GM19239 (cell line): Measurements from ENCODE around the gene EXPH5.
"Not testable (repeated sequence)": the region's sequence is repeated elsewhere in the genome, so short reads cannot be mapped to it uniquely, and the experiment has no call there.

Experiments used
- DNase-seq: peaks from one replicate; pipeline ENCODE4 v3.0.0; 2011; ENCODE audit warnings: low spot score; ENCODE audit not compliant: insufficient read length
- FAIRE-seq: peaks from 2 replicates; lab custom pipeline; 2011; peaks lifted over from hg19 to GRCh38; lab: Jason Lieb, UNC

The EXPH5 gene

GRCh38 chr11:108602818-108603217, 9.2 kb upstream of the EXPH5 start:
- FAIRE-seq, DNase-seq: not testable (repeated sequence)

DNA sequence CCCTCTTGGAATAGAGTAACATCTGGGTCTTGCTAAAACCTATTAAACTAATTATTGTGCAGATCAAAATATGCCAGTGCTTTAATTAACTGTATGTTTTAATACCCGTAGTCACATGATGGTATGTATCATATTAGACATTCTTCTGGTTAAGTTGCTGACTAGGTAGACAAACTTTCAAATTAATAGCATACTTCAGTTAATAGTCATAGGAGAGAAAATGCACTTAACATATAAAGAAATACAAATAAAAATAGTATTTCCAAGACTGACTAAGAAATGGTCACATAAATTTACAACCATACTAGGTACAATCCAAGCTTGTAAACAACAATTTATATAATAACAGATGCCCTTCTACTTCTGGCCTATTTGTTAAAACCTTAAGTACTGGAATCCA, 7.6 kb upstream of the EXPH5 start:
- FAIRE-seq (no peak), DNase-seq (no peak)

DNA sequence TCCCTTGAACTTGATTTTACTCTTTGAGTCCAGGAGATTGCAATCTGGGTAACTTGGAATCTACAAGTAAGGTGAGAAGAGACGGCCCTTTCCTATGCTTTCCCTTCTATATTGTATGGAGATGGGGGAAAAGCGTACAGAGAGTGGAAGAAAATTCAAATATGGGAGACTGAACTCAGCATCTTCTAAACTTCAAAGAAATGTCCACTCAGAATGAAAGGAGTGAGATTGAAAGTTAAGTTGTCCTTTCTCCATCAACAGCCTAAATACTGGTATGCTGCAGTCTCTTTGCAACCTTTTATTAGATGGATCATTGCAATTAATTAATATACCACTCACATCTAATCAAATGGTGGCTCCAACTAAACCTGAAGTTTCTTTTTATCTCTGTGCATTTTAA, 6.4 kb upstream of the EXPH5 start:
- no peak for FAIRE-seq
- no peak for DNase-seq

- FAIRE-seq: no peak
- no peak for DNase-seq
Measured at GRCh38 chr11:108597736-108598355, 4.3 kb upstream of the EXPH5 start.

DNA sequence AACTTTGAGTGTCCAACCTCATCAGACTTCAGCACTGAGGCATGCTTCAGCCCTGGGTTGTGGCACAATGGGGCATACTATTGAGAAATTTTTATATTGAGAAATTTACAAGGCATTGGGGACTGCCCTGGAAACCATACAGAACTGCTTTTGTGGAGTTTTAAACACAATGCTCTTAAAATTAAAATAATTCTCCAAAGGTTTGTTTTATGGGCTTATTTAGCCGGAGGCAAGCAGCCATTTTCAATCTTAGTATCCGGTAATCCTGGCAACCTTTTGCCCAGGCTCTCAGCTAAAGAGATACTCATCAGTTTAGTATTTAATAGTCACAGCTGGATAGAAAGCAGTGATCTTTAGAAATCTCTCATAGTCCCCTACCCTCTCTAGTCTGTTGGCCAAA, 3.1 kb upstream of the EXPH5 start:
- FAIRE-seq (no peak), DNase-seq (no peak)

GRCh38 chr11:108593923-108594434, 411 bp upstream of the EXPH5 start:
- no peak for FAIRE-seq
- DNase-seq: no peak

DNA sequence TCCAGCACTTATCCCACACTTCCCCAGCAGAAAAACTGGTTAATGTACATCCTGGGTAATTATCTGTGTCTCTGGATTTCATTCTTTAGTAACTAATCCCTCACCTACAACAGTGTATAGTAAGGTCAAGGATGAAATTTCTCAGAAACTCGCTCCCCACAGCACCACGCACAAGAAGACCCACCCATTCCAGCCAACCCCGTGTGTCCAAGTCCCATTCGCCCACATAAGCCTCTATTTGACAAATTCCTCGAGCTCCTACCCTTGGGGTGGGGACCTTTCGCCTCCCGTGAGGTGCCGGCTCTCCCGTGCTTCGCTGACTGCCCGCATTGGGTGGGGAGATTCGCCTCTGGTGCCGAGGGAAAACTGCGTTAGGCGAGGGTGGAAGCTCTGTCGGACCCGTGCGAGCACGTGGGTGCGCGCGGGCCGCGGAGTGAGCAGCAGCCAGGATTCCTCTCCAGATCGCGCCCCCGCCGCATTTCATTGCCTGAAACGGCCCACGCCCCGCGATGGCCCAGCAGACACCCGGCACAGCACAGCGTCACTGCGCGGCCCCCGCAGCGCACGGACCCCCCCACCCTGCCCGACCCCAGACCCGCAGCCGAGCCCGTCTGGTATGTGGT, 866 bp downstream of the EXPH5 start:
- FAIRE-seq (no peak), DNase-seq (peak; percentile 19)

GRCh38 chr11:108591893-108592292, 1.7 kb downstream of the EXPH5 start:
- FAIRE-seq (no peak), DNase-seq (no peak)

DNA sequence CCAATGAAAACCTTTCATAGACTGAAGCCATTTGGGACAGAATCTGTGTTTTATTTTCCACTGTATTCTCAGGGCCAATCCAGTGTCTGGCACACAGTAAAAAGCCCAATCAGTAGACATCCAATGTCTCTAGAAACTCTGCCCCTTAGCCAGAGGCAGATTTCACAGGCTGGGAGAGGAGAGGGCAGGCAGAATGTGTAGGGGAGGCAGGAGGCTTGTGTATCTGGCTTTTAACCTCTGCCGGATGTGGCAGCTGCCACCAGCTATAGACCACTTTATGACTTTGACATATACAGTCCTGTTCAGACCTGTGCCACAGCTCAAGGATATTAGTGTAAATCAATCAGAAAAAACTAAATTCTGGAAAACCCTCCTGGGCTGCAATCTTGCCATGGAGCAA, 4.4 kb downstream of the EXPH5 start:
- DNase-seq (no peak), FAIRE-seq (peak; percentile 23)

DNA sequence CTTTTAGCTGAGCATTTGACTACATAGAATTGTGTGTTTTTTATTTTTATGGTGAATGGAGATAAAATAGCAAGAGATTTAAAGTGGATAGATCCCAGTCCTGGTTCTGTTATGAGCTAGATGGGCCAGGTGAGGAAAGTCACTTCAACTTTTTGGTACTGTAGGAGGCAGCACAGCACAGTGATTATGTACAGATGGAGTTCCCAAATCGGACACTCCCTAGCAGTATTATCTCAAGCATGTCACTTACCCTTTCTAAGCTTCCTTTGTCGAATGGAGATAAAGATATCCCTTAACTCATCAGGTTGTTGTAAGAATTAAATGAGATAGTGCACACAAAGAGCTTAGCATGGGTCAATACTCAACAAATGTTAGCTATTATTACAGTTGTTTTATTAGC, 5.3 kb downstream of the EXPH5 start:
- DNase-seq: no peak
- no peak for FAIRE-seq

GRCh38 chr11:108587109-108587508, 6.5 kb downstream of the EXPH5 start:
- FAIRE-seq (no peak), DNase-seq (no peak)

DNA sequence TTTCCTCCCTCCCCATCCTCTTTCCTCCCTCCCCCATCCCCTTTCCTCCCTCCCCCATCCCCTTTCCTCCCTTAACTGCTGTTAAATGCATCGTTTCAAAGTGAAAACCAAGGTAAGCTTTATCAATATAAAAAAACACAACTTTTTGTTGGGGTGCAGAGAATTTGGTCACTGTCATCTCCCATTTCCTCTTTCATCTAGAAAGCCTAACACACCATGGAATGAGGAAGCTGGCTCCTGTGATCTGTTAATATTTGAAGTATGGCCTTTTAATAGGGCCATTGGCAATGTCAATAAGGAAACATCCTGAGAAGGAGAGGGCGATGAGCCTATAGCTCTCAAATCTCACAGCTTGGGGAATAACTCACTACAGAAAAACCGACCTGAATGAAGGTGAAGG, 7.0 kb downstream of the EXPH5 start:
- no peak for FAIRE-seq
- DNase-seq: no peak

GRCh38 chr11:108586185-108586584, 7.4 kb downstream of the EXPH5 start:
- DNase-seq, FAIRE-seq: not testable (repeated sequence)

DNA sequence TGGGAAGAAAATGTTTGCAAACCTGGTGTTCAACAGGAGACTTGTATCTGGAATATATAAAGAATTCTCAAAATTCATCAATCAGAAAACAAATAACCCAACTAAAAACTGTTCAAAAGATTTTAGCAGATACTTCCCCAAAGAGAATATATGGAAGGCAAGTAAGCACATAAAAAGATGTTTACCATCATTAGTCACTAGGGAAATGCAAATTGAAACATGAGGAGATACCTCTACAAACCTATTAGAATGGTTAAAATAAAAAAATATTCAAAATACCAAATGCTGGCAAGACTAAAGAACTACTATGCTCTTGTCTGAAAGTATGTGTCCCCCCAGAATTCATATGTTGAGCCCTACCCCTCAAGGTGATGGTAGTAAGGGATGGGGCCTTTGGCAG, 8.6 kb downstream of the EXPH5 start:
- DNase-seq (no peak), FAIRE-seq (no peak)

DNA sequence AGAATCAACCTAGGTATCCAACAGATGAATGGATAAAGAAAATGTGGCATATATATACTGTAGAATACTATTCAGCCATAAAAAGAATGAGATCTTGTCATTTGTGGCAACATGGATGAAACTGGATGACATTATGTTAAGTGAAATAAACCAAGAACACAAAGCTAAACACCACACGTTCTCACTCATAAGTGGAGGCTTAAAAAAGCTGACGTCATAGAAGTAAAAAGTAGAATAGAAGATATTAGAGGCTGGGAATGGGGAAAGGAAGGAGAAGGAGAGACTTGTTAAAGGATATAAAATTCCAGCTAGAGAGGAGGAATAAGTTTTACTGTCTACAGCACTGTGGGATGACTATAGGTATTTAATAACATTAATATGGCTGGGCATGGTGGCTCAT, 12.9 kb downstream of the EXPH5 start:
- FAIRE-seq: no peak

DNA sequence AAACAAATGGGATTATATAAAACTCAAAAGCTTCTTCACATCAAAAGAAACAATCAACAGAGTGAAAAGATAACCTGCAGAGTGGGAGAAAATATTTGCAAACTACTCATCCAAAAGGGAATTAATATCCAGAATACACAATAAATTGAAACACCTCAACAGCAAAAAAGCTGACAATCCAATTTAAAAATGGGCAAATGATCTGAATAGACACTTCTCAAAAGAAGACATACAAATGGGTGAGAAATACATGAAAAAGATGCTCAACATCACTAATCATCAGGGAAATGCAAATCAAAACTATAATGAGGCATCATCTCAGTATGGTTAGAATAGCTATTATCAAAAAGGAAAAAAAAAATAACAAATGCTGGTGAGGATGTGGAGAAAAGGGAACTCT, 13.5 kb downstream of the EXPH5 start:
- DNase-seq (no peak), FAIRE-seq (no peak)

More for the DNA sequence above, 12.9 kb downstream of the EXPH5 start:
- DNase-seq: no peak

DNA sequence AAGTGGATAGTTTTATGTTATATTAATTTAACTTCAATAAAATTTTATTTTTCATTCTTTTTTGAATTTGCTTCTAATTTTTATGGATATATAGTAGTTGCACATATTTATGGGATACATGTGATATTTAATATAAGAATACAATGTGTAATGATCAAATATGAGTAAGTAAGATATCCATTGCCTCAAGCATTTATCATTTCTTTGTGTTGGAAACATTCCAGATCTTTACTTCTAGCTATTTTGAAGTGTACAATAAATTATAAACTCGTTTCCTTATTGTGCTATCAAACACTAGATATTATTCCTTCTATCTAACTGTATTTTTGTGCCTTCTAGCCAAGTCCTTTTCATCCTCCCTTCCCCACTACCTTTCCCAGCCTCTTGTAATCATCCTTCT, 17.0 kb downstream of the EXPH5 start:
- DNase-seq: no peak
- FAIRE-seq: no peak

DNA sequence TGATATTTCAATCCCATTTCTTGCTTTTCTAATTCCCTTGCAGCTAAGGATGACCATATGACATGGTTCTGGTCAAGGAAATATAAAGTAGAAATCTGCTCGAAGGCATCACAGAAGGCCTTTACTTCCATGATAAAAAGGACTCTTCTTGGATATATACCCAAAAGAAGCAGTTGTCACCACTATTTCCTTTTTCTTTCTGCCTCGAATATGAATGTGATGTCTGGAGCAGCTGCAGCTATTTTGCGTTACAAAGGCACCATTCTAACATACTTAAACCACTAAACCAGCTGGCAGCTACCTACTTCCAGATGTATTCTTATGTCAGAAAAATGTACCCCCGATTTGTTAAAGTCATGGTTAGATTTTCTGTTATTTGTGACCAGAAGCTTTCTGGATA, 18.9 kb downstream of the EXPH5 start:
- no peak for DNase-seq
- FAIRE-seq: no peak

DNA sequence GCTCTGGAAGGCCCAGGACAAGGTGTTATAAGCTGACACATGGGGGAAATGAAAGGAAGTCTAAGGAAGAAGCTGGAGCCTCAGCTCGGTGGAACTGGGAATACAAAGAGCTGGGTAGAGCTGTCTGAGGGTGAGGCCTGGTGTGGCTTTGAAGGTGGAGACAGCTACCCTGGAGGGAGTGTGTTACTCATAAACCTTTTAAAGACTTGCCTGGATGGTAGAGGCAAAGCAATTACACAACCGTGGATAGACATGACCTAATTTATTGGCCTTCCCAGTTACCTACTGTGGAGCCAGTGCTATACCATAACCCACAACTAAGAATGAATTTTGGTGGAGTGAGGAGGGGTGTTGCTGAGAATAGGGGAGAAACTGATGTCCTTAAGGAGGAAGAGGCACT, 22.6 kb downstream of the EXPH5 start:
- no peak for FAIRE-seq

GRCh38 chr11:108569896-108570295, 23.7 kb downstream of the EXPH5 start:
- DNase-seq: no peak
- no peak for FAIRE-seq

More for the DNA sequence above, 22.6 kb downstream of the EXPH5 start:
- DNase-seq: no peak

DNA sequence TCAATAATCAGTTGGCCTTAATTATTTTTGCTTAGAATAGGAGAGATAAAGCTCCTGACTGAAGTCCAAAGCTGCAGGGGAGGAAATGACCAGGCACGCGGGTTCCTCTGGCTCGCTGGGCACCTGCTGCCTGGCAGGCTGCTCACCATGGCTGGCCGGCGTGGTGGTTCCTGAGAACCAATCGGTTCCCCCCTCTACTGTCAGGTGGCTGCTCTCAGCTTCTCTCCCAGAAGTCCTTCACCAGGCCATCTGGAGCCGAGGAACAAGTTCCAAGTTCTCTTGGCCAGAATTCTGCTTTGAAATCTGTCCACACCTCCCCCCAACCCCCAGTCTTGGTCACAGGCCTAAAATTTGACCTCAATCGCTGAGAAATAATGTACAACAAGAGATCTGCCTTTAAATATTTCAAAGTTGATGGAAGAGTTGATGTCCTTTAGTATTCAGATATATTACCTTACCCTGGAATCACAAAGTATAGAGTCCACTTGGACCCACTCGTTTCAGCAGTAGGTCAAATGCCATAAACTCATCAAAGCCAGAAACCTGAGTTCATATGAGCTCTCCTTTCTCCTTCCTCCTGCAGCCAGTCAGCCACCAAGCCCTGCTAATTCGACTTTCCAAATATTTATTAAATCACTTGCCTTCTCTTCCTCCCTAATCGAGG, 25.2 kb downstream of the EXPH5 start:
- no peak for FAIRE-seq
- no peak for DNase-seq
